GM12864 (cell line): ENCODE data around the gene LTA.

ENCODE experiments used
- DNase-seq: peaks from one replicate; pipeline ENCODE4 v3.0.0-alpha.2; 2011; ENCODE audit warnings: low read depth
- H3K4me3 ChIP-seq: 2 replicates; pipeline ENCODE4 v1.5.1; 2011; ENCODE audit warnings: mild to moderate bottlenecking, low read depth, low read length, control low read depth
- CTCF ChIP-seq: IDR thresholded peaks from 2 replicates; pipeline ENCODE4 v1.5.1; 2011; ENCODE audit warnings: low read depth, mild to moderate bottlenecking, moderate library complexity, low read length, control low read depth, inconsistent platforms; ENCODE audit errors: missing control alignments

The LTA gene

DNA sequence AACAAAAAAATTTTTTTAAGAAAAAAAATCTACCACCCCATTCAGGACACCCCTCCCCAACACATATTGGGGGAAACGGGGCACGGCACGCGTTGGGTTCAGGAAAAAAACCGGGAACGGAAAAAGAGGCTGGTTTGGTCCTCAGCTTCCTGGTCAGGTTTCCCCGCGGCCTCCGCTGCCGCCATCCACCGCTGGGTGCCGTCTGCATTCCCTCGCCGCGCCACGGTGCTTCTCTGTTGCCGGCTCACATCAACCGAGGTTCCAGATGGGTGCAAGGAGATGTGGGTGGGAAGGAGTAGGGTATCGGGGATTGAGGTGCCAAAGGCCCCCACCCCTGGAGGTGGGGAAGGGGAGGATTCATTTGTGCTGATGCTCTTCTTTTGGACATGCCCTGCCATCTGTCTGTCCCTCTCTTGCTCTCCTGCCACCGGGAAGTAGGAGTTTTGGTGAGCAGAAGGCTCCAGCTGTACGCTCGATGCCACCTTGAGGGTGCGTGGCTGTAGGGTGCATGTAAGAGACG is 37.5 kb upstream of the LTA start:
- no peak overlapping the region for H3K4me3 ChIP-seq
- TF ChIP-seq CTCF: no peak
- DNase-seq: no peak

DNA sequence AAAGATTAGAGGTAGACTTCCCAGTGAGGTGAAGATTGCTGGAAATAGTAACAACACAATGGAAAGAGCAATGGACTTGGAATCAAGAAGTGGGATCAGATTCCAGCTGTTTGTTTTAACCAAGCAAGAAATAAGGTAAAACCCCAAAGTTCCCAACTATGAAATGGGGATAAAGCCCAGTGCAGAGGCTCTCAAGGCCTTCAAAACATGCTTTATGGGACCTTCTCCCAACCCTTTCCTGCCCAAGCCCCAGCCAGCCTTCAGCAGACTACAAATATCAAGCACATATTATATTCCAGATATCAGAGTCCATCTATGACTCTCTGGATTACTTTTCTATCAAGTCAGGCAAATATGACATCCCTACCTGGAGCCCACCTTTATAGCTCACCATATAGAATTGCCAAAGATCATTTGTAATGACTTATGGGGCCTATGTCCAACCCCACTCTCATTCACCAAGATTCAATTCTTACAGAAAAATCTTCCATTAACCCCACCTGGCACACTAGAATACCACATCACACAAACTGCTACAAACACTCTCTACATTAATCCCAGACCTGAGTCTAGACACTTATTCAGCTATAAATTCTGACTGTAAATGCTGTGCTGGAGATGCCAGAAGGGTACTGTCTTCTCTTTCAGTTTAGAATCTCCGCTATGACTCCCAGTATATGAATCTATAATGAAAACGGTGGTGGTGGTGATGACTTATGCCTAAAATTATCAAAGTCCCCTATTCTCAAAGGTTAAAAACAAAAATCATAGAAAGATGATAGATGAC is 36.4 kb upstream of the LTA start:
- H3K4me3 ChIP-seq: no peak overlapping the region
- TF ChIP-seq CTCF: no peak
- DNase-seq: no peak

- H3K4me3 ChIP-seq: peak overlapping the region; percentile 87
- DNase-seq: no peak
- TF ChIP-seq CTCF: no peak
Observed at GRCh38 chr6:31538805-31539400, 33.2 kb upstream of the LTA start.

- no peak for DNase-seq
- TF ChIP-seq CTCF: no peak
- peak overlapping the region; percentile 87 for H3K4me3 ChIP-seq
Observed at GRCh38 chr6:31540640-31541039, 31.4 kb upstream of the LTA start.

GRCh38 chr6:31541059-31541657 is 30.9 kb upstream of the LTA start:
- peak overlapping the region; percentile 87 for H3K4me3 ChIP-seq
- DNase-seq: no peak
- TF ChIP-seq CTCF: no peak

DNA sequence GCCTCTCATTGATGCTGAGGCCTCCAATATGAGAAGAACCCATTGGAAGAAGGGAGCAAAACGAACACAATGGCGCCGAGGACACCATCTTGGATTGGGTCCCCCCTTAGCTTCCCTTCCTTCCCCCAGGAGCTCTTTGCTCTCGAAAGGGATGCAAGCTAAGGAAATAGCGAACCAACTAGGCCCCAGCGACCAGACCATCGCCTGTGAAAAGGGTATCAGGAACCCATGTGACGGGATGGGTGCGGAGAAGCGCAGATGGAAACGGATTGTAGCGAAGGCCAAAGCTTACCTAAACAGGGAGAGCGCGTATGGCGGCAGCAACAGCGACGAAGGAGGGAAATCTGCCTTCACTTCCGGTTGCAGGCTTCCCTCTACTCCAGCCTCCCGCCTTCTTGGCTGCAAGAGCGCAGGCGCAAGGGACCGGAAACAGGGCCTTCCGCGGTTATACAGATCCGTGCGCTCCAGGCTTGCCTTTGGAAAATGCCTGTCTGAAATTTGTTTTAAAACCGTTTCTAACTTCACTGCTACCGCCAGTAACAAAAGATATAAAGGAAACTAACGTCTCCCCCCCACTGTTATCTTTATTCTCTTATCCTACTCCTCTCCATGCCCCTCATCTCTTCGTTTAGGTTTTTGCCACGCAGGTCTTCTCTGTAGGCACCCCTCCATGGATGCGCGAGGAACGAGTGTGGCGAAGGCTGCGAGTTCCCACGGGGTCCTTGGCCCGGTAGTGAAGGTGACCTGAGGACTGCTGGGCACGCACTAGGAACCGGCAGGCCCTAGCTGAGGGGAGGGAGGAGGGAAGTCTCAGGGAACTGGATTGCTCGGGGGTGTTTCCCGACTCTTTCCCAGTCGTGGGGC is 30.2 kb upstream of the LTA start, which contains the start of gene DDX39B:
TSS of gene DDX39B (minus strand) at position 346 of the 864 bp plus-strand sequence. CDS start 1,471 bp downstream, outside the sequence.
- peak; percentile 95 for DNase-seq
- no peak for TF ChIP-seq CTCF

More for the DNA sequence above, 30.2 kb upstream of the LTA start, which contains the start of gene DDX39B:
- H3K4me3 ChIP-seq: peak within 1 kb of the TSS; percentile 87
